ENCODE measurements around the gene PRRX2.
A peak's percentile ranks its signal among the peaks of the same experiment; 100 is the strongest.
"Not testable (repeated sequence)": the region's sequence is repeated elsewhere in the genome, so short reads cannot be mapped to it uniquely, and the experiment has no call there.

Gene PRRX2

GRCh38 chr9:129655154-129655553 is 10.3 kb upstream of the PRRX2 start:
- no peak for DNase-seq (ENCODE audit: low read depth)

GRCh38 chr9:129655696-129656095 is 9.8 kb upstream of the PRRX2 start:
- no peak for DNase-seq (ENCODE audit: low read depth)

- no peak for DNase-seq (ENCODE audit: low read depth)
Measured at GRCh38 chr9:129656795-129657390, 8.6 kb upstream of the PRRX2 start.

- DNase-seq (ENCODE audit: low read depth) = no peak
Measured at GRCh38 chr9:129661029-129661428, 4.4 kb upstream of the PRRX2 start.

GRCh38 chr9:129662239-129662638 is 3.2 kb upstream of the PRRX2 start:
- not testable (repeated sequence) for DNase-seq (ENCODE audit: low read depth)

- no peak for DNase-seq (ENCODE audit: low read depth)
Measured at GRCh38 chr9:129664746-129665388, 580 bp upstream of the PRRX2 start.

- no peak for DNase-seq (ENCODE audit: low read depth)
Measured at GRCh38 chr9:129665814-129666520, 520 bp downstream of the PRRX2 start.

- no peak for DNase-seq (ENCODE audit: low read depth)
Measured at GRCh38 chr9:129666575-129666974, 1.1 kb downstream of the PRRX2 start.

GRCh38 chr9:129667378-129667777 is 1.9 kb downstream of the PRRX2 start:
- no peak for DNase-seq (ENCODE audit: low read depth)

GRCh38 chr9:129667850-129668249 is 2.4 kb downstream of the PRRX2 start:
- DNase-seq (ENCODE audit: low read depth) = no peak

- DNase-seq (ENCODE audit: low read depth) = peak; percentile 77
Measured at GRCh38 chr9:129669141-129669718, 3.8 kb downstream of the PRRX2 start.

- DNase-seq (ENCODE audit: low read depth) = no peak
Measured at GRCh38 chr9:129669946-129670345, 4.5 kb downstream of the PRRX2 start.

- no peak for DNase-seq (ENCODE audit: low read depth)
Measured at GRCh38 chr9:129671065-129671464, 5.6 kb downstream of the PRRX2 start.

GRCh38 chr9:129671519-129671918 is 6.1 kb downstream of the PRRX2 start:
- DNase-seq (ENCODE audit: low read depth) = no peak

- no peak for DNase-seq (ENCODE audit: low read depth)
Measured at GRCh38 chr9:129672702-129673101, 7.3 kb downstream of the PRRX2 start.

- no peak for DNase-seq (ENCODE audit: low read depth)
Measured at GRCh38 chr9:129673602-129674001, 8.2 kb downstream of the PRRX2 start.

- no peak for DNase-seq (ENCODE audit: low read depth)
Measured at GRCh38 chr9:129674229-129674628, 8.8 kb downstream of the PRRX2 start.

- no peak for DNase-seq (ENCODE audit: low read depth)
Measured at GRCh38 chr9:129675620-129676019, 10.2 kb downstream of the PRRX2 start.

GRCh38 chr9:129676287-129676686 is 10.8 kb downstream of the PRRX2 start:
- no peak for DNase-seq (ENCODE audit: low read depth)

- no peak for DNase-seq (ENCODE audit: low read depth)
Measured at GRCh38 chr9:129676975-129677374, 11.5 kb downstream of the PRRX2 start.

GRCh38 chr9:129677456-129677855 is 12.0 kb downstream of the PRRX2 start:
- no peak for DNase-seq (ENCODE audit: low read depth)

- no peak for DNase-seq (ENCODE audit: low read depth)
Measured at GRCh38 chr9:129678844-129679243, 13.4 kb downstream of the PRRX2 start.

- DNase-seq (ENCODE audit: low read depth) = no peak
Measured at GRCh38 chr9:129679537-129679936, 14.1 kb downstream of the PRRX2 start.

Data from GM04503 (cell line).